ENCODE data around the gene PYY.

Gene PYY

DNA sequence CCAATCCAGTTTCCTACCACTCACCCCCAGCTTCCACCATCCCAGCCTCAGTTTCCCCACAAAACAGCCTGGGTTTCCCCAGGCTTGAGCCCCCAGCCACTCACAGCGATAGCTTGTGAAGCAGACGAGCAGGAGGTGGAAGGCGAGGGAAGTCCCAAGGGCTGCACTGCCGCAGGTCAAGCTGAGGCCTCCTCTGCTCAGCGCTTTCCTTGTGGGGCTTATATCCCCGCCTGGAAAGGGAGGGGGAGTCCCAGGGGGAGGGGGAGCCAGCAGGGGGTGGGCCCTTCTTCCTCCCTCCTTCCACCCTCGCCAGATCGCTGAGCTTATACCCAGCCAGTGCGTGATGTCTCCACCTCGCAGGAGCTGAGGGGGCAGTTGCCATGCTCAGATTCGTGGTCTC lies at the start of gene PYY:
TSS of gene PYY (minus strand) at position 195 of the 400 bp plus-strand sequence. CDS start 457 bp downstream, outside the sequence.
- TF ChIP-seq CTCF (IDR thresholded peaks at IDR 0.05; ENCODE audit: poor library complexity, severe bottlenecking): no peak
- H3K9me3 ChIP-seq (ENCODE audit: severe bottlenecking): no peaks in the 10 kb centered on the region
- no peaks in the 10 kb centered on the region for H3K36me3 ChIP-seq (ENCODE audit: low read depth)
- peaks cover 32% of the 10 kb centered on the region for H3K27me3 ChIP-seq (ENCODE audit: insufficient read depth, poor library complexity, severe bottlenecking)
- H3K4me3 ChIP-seq (ENCODE audit: severe bottlenecking): no peak within 1 kb of the TSS
- H3K4me1 ChIP-seq (ENCODE audit: insufficient read depth, poor library complexity, severe bottlenecking): no peaks in the 10 kb centered on the region
- DNase-seq (ENCODE audit: low spot score): no peak
- no peak within 1 kb of the TSS for H3K27ac ChIP-seq (ENCODE audit: poor library complexity, severe bottlenecking)
- no peak for ATAC-seq (ENCODE audit: low read depth)

- H3K27me3 ChIP-seq (ENCODE audit: insufficient read depth, poor library complexity, severe bottlenecking): no peaks in the 10 kb centered on the region
- no peaks in the 10 kb centered on the region for H3K9me3 ChIP-seq (ENCODE audit: severe bottlenecking)
- peaks cover 2% of the 10 kb centered on the region; the same call in 1 of the 2 replicates for H3K36me3 ChIP-seq (ENCODE audit: low read depth)
- peak overlapping the region; percentile 64 for H3K27ac ChIP-seq (ENCODE audit: poor library complexity, severe bottlenecking)
- no peak for DNase-seq (ENCODE audit: low spot score)
- TF ChIP-seq CTCF (IDR thresholded peaks at IDR 0.05; ENCODE audit: poor library complexity, severe bottlenecking): no peak
- peak; percentile 37 for ATAC-seq (ENCODE audit: low read depth)
- no peak overlapping the region for H3K4me3 ChIP-seq (ENCODE audit: severe bottlenecking)
- peaks cover 14% of the 10 kb centered on the region for H3K4me1 ChIP-seq (ENCODE audit: insufficient read depth, poor library complexity, severe bottlenecking)
Measured at GRCh38 chr17:44002141-44002848, 48.6 kb upstream of the PYY start.

GRCh38 chr17:44001461-44001920 lies 47.8 kb upstream of the PYY start:
- peaks cover 14% of the 10 kb centered on the region for H3K4me1 ChIP-seq (ENCODE audit: insufficient read depth, poor library complexity, severe bottlenecking)
- ATAC-seq (ENCODE audit: low read depth) (no peak), DNase-seq (ENCODE audit: low spot score) (no peak)
- TF ChIP-seq CTCF (IDR thresholded peaks at IDR 0.05; ENCODE audit: poor library complexity, severe bottlenecking): no peak
- no peak overlapping the region for H3K4me3 ChIP-seq (ENCODE audit: severe bottlenecking)
- no peaks in the 10 kb centered on the region for H3K9me3 ChIP-seq (ENCODE audit: severe bottlenecking)
- H3K36me3 ChIP-seq (ENCODE audit: low read depth): no peaks in the 10 kb centered on the region
- H3K27ac ChIP-seq (ENCODE audit: poor library complexity, severe bottlenecking): peak overlapping the region; percentile 64
- no peaks in the 10 kb centered on the region for H3K27me3 ChIP-seq (ENCODE audit: insufficient read depth, poor library complexity, severe bottlenecking)

GRCh38 chr17:44000871-44001460 lies 47.2 kb upstream of the PYY start:
- Histone ChIP-seq H3K4me1 (ENCODE audit: insufficient read depth, poor library complexity, severe bottlenecking) (peaks cover 14% of the 10 kb centered on the region), H3K27ac (ENCODE audit: poor library complexity, severe bottlenecking) (no peak overlapping the region)

More at GRCh38 chr17:44000871-44001460, 47.2 kb upstream of the PYY start:
- no peaks in the 10 kb centered on the region for H3K9me3 ChIP-seq (ENCODE audit: severe bottlenecking)
- DNase-seq (ENCODE audit: low spot score): no peak
- no peaks in the 10 kb centered on the region for H3K27me3 ChIP-seq (ENCODE audit: insufficient read depth, poor library complexity, severe bottlenecking)
- TF ChIP-seq CTCF (IDR thresholded peaks at IDR 0.05; ENCODE audit: poor library complexity, severe bottlenecking): no peak
- ATAC-seq (ENCODE audit: low read depth): no peak
- H3K36me3 ChIP-seq (ENCODE audit: low read depth): no peaks in the 10 kb centered on the region
- no peak overlapping the region for H3K4me3 ChIP-seq (ENCODE audit: severe bottlenecking)

Measured in RWPE2 (cell line).